Activated T-cell treated with anti-CD3 and anti-CD28 coated beads for 24 hours (primary cell): ENCODE measurements around the gene SLC39A10.

ENCODE experiments used
- DNase-seq: peaks from one replicate; pipeline ENCODE4 v3.0.0-alpha.2; 2020; ENCODE audit warnings: low read depth

The SLC39A10 gene

DNA sequence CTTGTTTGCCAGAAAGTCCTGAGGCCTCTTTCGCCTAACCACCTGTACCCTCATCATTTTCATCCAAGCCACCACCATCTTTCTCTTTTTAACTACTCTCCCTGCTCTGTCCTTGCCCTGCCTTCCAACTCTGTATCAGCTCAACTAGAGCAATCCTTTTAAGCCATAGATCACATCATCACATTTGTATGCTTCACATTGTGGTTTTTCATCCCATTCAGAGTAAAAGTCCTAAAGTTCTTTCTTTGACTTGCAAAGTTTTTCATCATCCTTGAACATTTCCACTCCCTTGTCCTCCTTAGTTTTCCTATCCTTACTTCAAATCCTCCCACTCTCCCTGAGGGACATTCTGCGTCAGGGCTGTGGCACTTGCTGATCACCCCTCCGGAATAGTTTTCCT, 73.9 kb downstream of the SLC39A10 start:
- DNase-seq = no peak

DNA sequence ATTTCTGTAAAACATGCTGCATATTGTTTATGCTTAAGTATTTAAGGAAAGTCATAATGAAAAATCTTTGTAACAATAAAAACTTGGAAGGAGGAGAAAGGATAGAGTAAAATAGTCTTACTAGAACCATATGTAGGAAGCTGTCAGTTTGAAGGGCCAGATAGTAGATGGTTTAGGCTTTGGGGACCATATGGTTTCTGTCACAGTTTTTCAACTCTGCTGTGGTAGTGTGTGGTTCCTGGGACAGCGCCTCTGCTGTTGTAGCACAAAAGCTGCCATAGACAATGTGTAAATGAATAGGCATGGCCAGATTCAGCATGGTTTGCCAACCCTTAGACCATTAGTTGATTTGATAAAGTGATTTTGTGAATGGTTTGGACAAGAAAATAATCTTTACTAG, 75.5 kb downstream of the SLC39A10 start:
- no peak for DNase-seq

- no peak for DNase-seq
These were observed 76.8 kb downstream of the SLC39A10 start for GRCh38 chr2:195733831-195734230.

DNA sequence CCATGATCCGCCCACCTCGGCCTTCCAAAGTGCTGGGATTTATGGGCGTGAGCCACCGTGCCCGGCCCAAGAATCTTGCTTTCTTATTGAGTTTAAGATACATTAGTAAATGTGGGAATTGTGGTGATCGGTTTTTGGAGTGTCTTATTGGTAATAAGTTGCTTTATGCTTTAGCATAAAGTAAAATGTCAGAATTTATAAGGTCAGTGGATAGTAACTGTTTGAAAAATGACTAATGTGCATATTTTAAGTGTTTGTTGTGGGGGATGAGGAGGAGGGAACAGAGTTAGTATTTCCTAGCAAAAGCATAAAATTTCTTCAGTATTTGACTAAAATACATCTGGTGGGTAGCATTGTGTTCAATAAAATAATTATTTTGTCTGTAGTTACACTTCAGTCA, 77.4 kb downstream of the SLC39A10 start:
- no peak for DNase-seq

GRCh38 chr2:195734931-195735330, 77.9 kb downstream of the SLC39A10 start:
- no peak for DNase-seq

DNA sequence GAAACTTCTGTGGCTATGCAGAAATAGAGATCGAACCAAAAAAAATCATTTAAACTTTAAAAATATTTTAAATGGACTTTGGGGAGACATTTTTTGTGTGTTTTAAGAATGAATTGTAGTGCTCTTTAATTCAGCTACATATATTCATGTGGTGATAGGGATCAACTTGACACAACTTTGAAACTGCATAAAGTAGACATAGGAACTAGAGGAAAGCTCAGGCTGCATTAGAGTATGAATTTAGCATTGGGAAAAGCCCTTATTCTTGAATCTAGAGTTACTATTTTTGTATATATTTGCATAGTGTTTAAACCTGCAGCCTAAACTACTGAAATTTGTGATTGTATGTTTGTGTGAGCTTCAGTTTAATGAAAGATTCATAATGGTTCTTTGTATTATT, 78.3 kb downstream of the SLC39A10 start:
- DNase-seq = no peak

DNA sequence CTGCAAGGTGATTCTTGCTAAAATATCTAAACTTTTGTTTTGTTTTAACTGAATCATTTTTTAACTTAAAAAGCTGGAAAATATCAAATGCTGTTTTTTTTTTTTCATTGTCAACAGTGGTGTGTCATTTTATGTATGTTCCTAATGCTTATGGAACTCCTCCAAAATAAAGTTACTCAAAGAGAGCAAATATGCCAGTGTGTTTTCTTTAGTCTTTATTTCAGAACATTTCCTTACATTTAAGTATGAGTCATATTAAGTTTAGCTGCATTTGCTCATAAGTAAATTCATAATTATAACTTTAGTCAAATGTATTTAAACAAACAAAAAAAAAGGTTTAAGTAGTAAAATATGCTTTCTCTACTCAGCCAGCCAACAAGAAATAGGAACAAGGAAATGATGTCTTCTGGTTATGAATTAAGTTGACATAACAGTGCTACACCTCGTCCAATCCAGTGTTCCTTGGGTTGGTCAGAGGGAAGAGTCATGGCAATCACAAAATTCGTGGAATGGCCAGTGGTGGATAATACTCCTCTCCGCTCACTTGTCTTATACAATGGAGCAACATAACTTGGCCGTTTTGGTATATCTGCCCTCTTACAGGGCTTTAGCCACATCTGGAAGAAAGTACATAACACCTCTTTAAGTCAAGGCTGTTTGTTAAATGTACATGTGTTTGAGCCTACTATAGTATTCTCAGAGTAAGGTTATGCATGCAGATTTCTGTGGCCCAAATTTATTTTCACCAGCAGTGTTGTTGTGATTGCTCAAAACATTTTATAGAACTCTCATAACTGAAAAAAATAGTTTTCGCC, 80.7 kb downstream of the SLC39A10 start:
- DNase-seq = no peak

- DNase-seq = no peak
These were observed 84.2 kb downstream of the SLC39A10 start for GRCh38 chr2:195741191-195741590.

DNA sequence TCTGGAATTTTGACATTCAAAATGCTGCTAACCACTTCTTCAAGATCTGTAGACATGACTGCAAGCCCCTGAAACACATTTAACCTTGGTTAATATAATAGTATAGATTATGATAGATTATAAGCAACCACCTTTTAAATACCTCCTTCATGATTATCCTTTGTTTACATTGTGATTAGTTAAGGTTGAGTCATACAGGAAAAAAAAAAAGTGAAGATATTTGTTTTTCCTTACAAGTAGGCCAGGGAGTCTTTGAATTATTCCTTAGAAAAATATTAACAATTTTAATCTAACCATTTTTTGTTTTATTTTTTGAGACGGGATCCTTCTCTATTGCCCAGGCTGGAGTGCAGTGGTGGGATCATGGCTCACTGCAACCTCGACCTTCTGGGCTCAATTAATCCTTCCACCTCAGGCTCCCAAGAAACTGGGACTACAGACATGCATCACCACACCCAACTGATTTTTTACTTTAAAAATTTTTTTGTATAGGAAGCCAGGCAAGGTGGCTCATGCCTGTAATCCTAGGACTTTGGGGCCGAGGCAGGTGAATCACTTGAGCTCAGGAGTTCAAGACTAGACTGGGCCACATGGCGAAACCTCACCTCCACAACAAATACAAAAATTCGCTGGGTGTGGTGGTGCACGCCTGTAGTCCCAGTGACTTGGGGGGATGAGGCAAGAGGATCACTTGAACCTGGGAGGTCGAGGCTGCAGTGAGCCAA, 99.4 kb downstream of the SLC39A10 start:
- no peak for DNase-seq

GRCh38 chr2:195758846-195759245, 101.8 kb downstream of the SLC39A10 start:
- DNase-seq = no peak

- DNase-seq = no peak
These were observed 102.9 kb downstream of the SLC39A10 start for GRCh38 chr2:195759877-195760276.

DNA sequence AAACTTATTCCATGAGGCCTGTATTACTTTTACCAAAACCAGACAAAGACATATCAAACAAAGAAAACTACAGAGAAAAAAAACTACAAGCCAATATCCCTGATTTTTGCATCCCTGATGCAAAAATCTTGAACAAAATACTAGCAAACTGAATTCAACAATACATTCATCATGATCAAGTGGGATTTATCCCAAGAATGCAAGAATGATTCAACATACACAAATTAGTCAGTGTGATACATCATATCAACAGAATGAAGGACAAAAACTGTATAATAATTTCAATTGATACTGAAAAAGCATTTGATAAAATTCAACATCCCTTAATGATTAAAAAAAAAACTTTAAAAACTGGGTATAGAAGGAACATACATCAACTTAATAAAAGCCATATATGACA, 106.8 kb downstream of the SLC39A10 start:
- DNase-seq = no peak

GRCh38 chr2:195766691-195767090, 109.7 kb downstream of the SLC39A10 start:
- DNase-seq = no peak

DNA sequence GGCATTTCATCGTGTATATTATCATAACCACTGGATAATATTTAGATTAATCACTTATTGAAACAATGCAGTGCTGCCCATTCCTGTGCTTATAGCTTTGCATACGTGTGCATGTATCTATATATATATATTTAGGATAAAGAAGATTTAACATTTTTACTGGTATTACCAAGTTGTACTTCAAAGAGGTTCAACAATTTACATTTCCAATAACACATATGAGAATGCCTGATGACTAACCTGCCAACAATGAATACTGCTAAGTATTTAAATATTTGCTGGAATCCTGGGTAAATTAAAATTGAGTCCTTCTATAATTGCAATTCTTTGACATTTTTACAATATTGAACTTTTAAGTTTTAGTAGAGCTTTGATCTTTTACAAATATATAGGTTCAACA, 111.4 kb downstream of the SLC39A10 start:
- no peak for DNase-seq

- no peak for DNase-seq
These were observed 112.9 kb downstream of the SLC39A10 start for GRCh38 chr2:195769975-195770374.

- DNase-seq = no peak
These were observed 122.5 kb downstream of the SLC39A10 start for GRCh38 chr2:195779491-195779890.

DNA sequence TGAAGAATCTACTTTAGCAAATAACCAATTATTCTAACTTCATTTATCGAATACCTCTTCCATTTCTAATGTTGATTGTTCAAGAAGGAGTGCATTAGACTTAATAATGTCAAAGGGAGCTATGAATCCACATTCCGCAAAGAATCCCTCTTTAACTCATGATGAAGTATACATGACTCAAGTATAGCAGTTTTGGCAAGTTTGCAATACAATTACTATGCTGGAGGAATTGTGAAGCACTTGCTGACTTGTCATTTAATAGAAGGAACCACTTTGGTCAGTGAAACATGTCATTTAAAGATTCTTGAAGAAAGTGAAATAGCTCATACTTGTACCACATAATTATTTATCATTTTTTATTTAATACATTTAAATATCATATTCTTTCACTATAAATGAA, 125.1 kb downstream of the SLC39A10 start:
- DNase-seq = no peak
